ENCODE results near the gene ADARB1. TPM values are rescaled to one million over a fixed set of nuclear protein-coding genes. Genes with fewer than 3 reads are reported as not detected.

ADARB1 gene
- total RNA-seq, 1 experiment from 2014 or later, result 14.6 TPM

DNA sequence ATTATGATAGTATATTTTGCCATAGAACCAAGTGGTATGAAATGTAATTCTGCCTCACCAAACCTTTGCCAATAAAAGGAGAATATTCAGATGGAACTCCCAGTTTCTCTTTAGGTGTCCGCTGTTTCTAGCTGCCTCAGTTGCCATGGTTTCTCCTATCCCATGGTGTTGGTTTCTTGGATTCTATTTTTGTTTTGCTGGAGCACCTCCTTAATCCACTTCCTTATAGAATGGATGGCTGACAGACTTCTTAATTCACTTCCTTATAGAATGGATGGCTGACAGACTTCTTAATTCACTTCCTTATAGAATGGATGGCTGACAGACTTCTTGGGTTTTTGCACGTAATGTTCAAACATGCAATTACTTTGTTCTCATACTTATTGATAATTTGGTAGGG, 43.7 kb downstream of the ADARB1 start:
- no peaks in the 10 kb centered on the region for H3K9me3 Mint-ChIP-seq
- H3K27ac Mint-ChIP-seq, result no peak overlapping the region
- DNase-seq (ENCODE audit: low spot score) (no peak), ATAC-seq (no peak)
- no peaks in the 10 kb centered on the region for H3K27me3 Mint-ChIP-seq (ENCODE audit: low read depth)
- no peaks in the 10 kb centered on the region for H3K36me3 Mint-ChIP-seq
- no peak overlapping the region for H3K4me3 Mint-ChIP-seq
- ChIA-PET POLR2A (no interaction called here), CTCF (interaction anchor here (0.6 to 1.3 kb wide), 3 partner anchors 10 to 168 kb away, joined by 3 to 7 read pairs (median 3); no protein-coding TSS in a partner anchor)
- TF ChIP-seq GABPB1 (CRISPR knock-in tag; IDR thresholded peaks at IDR 0.05) (no peak), ZBTB21 (CRISPR knock-in tag; IDR thresholded peaks at IDR 0.05; ENCODE audit: borderline replicate concordance) (no peak), SMAD3 (CRISPR knock-in tag; IDR thresholded peaks at IDR 0.05; ENCODE audit: borderline replicate concordance) (no peak), JUN (CRISPR knock-in tag; IDR thresholded peaks at IDR 0.05) (no peak), CREB1 (CRISPR knock-in tag; IDR thresholded peaks at IDR 0.05) (no peak), SMAD4 (CRISPR knock-in tag; IDR thresholded peaks at IDR 0.05) (no peak), TCF7 (CRISPR knock-in tag; IDR thresholded peaks at IDR 0.05; ENCODE audit: low read depth) (no peak), ZNF396 (CRISPR knock-in tag; IDR thresholded peaks at IDR 0.05; ENCODE audit: borderline replicate concordance) (no peak), FOXK1 (CRISPR knock-in tag; IDR thresholded peaks at IDR 0.05) (no peak), ZNF423 (CRISPR knock-in tag; IDR thresholded peaks at IDR 0.05) (no peak), MXD4 (CRISPR knock-in tag; IDR thresholded peaks at IDR 0.05; ENCODE audit: borderline replicate concordance) (no peak), TP53 (CRISPR knock-in tag; IDR thresholded peaks at IDR 0.05) (no peak), NR1H2 (CRISPR knock-in tag; IDR thresholded peaks at IDR 0.05) (no peak)
- TF ChIP-seq, protein P1, sequence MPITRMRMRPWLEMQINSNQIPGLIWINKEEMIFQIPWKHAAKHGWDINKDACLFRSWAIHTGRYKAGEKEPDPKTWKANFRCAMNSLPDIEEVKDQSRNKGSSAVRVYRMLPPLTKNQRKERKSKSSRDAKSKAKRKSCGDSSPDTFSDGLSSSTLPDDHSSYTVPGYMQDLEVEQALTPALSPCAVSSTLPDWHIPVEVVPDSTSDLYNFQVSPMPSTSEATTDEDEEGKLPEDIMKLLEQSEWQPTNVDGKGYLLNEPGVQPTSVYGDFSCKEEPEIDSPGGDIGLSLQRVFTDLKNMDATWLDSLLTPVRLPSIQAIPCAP (CRISPR knock-in tag; IDR thresholded peaks at IDR 0.05), result no peak
- TF ChIP-seq, protein P2, sequence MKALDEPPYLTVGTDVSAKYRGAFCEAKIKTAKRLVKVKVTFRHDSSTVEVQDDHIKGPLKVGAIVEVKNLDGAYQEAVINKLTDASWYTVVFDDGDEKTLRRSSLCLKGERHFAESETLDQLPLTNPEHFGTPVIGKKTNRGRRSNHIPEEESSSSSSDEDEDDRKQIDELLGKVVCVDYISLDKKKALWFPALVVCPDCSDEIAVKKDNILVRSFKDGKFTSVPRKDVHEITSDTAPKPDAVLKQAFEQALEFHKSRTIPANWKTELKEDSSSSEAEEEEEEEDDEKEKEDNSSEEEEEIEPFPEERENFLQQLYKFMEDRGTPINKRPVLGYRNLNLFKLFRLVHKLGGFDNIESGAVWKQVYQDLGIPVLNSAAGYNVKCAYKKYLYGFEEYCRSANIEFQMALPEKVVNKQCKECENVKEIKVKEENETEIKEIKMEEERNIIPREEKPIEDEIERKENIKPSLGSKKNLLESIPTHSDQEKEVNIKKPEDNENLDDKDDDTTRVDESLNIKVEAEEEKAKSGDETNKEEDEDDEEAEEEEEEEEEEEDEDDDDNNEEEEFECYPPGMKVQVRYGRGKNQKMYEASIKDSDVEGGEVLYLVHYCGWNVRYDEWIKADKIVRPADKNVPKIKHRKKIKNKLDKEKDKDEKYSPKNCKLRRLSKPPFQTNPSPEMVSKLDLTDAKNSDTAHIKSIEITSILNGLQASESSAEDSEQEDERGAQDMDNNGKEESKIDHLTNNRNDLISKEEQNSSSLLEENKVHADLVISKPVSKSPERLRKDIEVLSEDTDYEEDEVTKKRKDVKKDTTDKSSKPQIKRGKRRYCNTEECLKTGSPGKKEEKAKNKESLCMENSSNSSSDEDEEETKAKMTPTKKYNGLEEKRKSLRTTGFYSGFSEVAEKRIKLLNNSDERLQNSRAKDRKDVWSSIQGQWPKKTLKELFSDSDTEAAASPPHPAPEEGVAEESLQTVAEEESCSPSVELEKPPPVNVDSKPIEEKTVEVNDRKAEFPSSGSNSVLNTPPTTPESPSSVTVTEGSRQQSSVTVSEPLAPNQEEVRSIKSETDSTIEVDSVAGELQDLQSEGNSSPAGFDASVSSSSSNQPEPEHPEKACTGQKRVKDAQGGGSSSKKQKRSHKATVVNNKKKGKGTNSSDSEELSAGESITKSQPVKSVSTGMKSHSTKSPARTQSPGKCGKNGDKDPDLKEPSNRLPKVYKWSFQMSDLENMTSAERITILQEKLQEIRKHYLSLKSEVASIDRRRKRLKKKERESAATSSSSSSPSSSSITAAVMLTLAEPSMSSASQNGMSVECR (CRISPR knock-in tag; IDR thresholded peaks at IDR 0.05; ENCODE audit: borderline replicate concordance), result no peak
- TF ChIP-seq, protein P3, sequence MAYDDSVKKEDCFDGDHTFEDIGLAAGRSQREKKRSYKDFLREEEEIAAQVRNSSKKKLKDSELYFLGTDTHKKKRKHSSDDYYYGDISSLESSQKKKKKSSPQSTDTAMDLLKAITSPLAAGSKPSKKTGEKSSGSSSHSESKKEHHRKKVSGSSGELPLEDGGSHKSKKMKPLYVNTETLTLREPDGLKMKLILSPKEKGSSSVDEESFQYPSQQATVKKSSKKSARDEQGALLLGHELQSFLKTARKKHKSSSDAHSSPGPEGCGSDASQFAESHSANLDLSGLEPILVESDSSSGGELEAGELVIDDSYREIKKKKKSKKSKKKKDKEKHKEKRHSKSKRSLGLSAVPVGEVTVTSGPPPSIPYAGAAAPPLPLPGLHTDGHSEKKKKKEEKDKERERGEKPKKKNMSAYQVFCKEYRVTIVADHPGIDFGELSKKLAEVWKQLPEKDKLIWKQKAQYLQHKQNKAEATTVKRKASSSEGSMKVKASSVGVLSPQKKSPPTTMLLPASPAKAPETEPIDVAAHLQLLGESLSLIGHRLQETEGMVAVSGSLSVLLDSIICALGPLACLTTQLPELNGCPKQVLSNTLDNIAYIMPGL (CRISPR knock-in tag; IDR thresholded peaks at IDR 0.05), result no peak
- TF ChIP-seq, protein P4, sequence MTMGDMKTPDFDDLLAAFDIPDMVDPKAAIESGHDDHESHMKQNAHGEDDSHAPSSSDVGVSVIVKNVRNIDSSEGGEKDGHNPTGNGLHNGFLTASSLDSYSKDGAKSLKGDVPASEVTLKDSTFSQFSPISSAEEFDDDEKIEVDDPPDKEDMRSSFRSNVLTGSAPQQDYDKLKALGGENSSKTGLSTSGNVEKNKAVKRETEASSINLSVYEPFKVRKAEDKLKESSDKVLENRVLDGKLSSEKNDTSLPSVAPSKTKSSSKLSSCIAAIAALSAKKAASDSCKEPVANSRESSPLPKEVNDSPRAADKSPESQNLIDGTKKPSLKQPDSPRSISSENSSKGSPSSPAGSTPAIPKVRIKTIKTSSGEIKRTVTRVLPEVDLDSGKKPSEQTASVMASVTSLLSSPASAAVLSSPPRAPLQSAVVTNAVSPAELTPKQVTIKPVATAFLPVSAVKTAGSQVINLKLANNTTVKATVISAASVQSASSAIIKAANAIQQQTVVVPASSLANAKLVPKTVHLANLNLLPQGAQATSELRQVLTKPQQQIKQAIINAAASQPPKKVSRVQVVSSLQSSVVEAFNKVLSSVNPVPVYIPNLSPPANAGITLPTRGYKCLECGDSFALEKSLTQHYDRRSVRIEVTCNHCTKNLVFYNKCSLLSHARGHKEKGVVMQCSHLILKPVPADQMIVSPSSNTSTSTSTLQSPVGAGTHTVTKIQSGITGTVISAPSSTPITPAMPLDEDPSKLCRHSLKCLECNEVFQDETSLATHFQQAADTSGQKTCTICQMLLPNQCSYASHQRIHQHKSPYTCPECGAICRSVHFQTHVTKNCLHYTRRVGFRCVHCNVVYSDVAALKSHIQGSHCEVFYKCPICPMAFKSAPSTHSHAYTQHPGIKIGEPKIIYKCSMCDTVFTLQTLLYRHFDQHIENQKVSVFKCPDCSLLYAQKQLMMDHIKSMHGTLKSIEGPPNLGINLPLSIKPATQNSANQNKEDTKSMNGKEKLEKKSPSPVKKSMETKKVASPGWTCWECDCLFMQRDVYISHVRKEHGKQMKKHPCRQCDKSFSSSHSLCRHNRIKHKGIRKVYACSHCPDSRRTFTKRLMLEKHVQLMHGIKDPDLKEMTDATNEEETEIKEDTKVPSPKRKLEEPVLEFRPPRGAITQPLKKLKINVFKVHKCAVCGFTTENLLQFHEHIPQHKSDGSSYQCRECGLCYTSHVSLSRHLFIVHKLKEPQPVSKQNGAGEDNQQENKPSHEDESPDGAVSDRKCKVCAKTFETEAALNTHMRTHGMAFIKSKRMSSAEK (CRISPR knock-in tag; IDR thresholded peaks at IDR 0.05; ENCODE audit: borderline replicate concordance), result no peak
- TF ChIP-seq, protein P5, sequence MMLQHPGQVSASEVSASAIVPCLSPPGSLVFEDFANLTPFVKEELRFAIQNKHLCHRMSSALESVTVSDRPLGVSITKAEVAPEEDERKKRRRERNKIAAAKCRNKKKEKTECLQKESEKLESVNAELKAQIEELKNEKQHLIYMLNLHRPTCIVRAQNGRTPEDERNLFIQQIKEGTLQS (CRISPR knock-in tag; conservative IDR thresholded peaks at IDR 0.05), result no peak
- H3K4me1 Mint-ChIP-seq, result peaks cover 2% of the 10 kb centered on the region; the same call in 1 of the 2 replicates

Measured in WTC11 (cell line).